Epithelial cell of esophagus (primary cell): ENCODE data around the gene FAU.

Experiments
- DNase-seq: peaks from one replicate; pipeline ENCODE4 v3.0.0; 2010; ENCODE audit warnings: low read depth
- H3K4me3 ChIP-seq: 2 replicates; pipeline ENCODE4 v1.5.1; 2011; ENCODE audit warnings: mild to moderate bottlenecking, low read length, control low read depth
- TF ChIP-seq, protein P1 (sequence below): IDR thresholded peaks from 2 replicates; pipeline ENCODE4 v1.5.1; 2011; ENCODE audit warnings: low read depth, mild to moderate bottlenecking, low read length, control low read depth, inconsistent platforms; ENCODE audit not compliant: insufficient read depth; ENCODE audit errors: missing control alignments

The FAU gene

GRCh38 chr11:65121865-65122696, at the start of gene FAU, which contains the start of gene MRPL49:
Gene FAU (minus strand): TSS chr11:65122134. CDS start chr11:65121813, 321 bp downstream.
Gene MRPL49 (plus strand): TSS chr11:65122321. CDS start chr11:65122347, 26 bp downstream.
- DNase-seq, result peak; percentile 99
- TF ChIP-seq, protein P1, sequence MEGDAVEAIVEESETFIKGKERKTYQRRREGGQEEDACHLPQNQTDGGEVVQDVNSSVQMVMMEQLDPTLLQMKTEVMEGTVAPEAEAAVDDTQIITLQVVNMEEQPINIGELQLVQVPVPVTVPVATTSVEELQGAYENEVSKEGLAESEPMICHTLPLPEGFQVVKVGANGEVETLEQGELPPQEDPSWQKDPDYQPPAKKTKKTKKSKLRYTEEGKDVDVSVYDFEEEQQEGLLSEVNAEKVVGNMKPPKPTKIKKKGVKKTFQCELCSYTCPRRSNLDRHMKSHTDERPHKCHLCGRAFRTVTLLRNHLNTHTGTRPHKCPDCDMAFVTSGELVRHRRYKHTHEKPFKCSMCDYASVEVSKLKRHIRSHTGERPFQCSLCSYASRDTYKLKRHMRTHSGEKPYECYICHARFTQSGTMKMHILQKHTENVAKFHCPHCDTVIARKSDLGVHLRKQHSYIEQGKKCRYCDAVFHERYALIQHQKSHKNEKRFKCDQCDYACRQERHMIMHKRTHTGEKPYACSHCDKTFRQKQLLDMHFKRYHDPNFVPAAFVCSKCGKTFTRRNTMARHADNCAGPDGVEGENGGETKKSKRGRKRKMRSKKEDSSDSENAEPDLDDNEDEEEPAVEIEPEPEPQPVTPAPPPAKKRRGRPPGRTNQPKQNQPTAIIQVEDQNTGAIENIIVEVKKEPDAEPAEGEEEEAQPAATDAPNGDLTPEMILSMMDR, result no peak
- H3K4me3 ChIP-seq, result peak within 1 kb of the TSS; percentile 99

- no peak for DNase-seq
- TF ChIP-seq, protein P1, result no peak
- H3K4me3 ChIP-seq, result no peak within 1 kb of the TSS
These were observed 48.2 kb upstream of the FAU start, which contains the start of gene SPDYC for GRCh38 chr11:65170058-65170534. Gene SPDYC (plus strand): TSS chr11:65170233. CDS start chr11:65171358, 1,125 bp downstream.

DNA sequence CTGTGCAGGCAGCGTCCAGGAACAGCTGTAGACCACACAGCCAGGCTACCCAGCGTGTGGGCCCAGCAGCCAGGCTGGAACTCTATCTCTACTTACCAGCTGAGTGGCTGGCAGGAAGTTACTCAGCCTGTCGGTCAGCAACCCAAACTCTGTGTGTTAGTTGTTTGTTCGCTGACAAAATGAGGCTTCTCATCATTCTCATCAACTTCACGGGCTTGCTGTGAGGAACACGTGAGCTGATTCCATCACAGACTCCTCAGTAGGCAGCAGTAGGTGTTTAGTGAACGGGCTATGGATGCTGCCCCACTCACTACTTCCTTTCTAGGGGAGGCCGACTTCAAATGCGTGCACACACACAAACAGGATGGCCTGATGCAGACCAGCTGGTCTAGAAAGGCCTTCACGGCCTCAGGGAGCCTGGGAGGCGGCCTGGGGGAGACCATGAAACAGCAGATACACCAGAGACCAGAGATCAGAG, 47.3 kb upstream of the FAU start:
- no peak overlapping the region for H3K4me3 ChIP-seq
- DNase-seq, result no peak
- TF ChIP-seq, protein P1, result no peak

DNA sequence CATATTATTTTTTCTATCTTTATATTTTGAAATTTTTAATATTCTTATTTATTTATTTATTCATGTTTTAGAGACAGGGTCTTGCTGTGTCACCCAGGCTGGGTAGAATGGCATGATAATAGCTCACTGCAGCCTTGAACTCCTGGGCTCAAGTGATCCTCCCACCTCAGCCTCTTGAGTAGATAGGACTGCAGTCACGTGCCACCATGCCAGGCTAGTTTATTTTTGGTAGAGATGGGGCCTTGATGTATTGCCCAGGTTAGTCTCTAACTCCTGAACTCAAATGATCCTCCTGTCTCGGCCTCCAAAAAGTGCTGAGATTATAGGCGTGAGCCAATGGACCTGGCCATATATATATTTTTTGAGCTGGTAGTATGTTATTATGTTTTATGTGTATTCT, 45.7 kb upstream of the FAU start:
- no peak for DNase-seq
- TF ChIP-seq, protein P1, result no peak
- no peak overlapping the region for H3K4me3 ChIP-seq

GRCh38 chr11:65166893-65167292, 45.0 kb upstream of the FAU start:
- no peak overlapping the region for H3K4me3 ChIP-seq
- no peak for DNase-seq
- TF ChIP-seq, protein P1, result no peak

- TF ChIP-seq, protein P1, result no peak
- DNase-seq, result no peak
- no peak overlapping the region for H3K4me3 ChIP-seq
These were observed 43.7 kb upstream of the FAU start for GRCh38 chr11:65165410-65166317.
